Measurements from ENCODE around the gene TMEM132C. TPM values are rescaled to one million over a fixed set of nuclear protein-coding genes. Genes with fewer than 3 reads are reported as not detected.

The TMEM132C gene
- total RNA-seq, 1 donor from 2014 or later: 0.42 TPM

GRCh38 chr12:128421375-128421774 lies 154.4 kb downstream of the TMEM132C start:
- TF ChIP-seq, protein P1, sequence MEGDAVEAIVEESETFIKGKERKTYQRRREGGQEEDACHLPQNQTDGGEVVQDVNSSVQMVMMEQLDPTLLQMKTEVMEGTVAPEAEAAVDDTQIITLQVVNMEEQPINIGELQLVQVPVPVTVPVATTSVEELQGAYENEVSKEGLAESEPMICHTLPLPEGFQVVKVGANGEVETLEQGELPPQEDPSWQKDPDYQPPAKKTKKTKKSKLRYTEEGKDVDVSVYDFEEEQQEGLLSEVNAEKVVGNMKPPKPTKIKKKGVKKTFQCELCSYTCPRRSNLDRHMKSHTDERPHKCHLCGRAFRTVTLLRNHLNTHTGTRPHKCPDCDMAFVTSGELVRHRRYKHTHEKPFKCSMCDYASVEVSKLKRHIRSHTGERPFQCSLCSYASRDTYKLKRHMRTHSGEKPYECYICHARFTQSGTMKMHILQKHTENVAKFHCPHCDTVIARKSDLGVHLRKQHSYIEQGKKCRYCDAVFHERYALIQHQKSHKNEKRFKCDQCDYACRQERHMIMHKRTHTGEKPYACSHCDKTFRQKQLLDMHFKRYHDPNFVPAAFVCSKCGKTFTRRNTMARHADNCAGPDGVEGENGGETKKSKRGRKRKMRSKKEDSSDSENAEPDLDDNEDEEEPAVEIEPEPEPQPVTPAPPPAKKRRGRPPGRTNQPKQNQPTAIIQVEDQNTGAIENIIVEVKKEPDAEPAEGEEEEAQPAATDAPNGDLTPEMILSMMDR (IDR thresholded peaks at IDR 0.05; ENCODE audit: insufficient read depth, low read length, poor library complexity, severe bottlenecking): no peak
- no peak for DNase-seq (ENCODE audit: low read depth)
- Histone ChIP-seq H3K27me3 (ENCODE audit: control insufficient read depth, insufficient read depth, low read length) (no peaks in the 10 kb centered on the region), H3K4me3 (ENCODE audit: low read depth, low read length) (no peak overlapping the region), H3K36me3 (ENCODE audit: control insufficient read depth, insufficient read depth, low read length) (no peaks in the 10 kb centered on the region)

GRCh38 chr12:128423205-128423604 lies 156.2 kb downstream of the TMEM132C start:
- no peak for DNase-seq (ENCODE audit: low read depth)
- TF ChIP-seq, protein P1 (IDR thresholded peaks at IDR 0.05; ENCODE audit: insufficient read depth, low read length, poor library complexity, severe bottlenecking): no peak
- H3K27me3 ChIP-seq (ENCODE audit: control insufficient read depth, insufficient read depth, low read length): no peaks in the 10 kb centered on the region
- H3K4me3 ChIP-seq (ENCODE audit: low read depth, low read length): no peak overlapping the region
- H3K36me3 ChIP-seq (ENCODE audit: control insufficient read depth, insufficient read depth, low read length): no peaks in the 10 kb centered on the region

GRCh38 chr12:128424931-128425431 lies 158.0 kb downstream of the TMEM132C start:
- Histone ChIP-seq H3K36me3 (ENCODE audit: control insufficient read depth, insufficient read depth, low read length) (no peaks in the 10 kb centered on the region), H3K27me3 (ENCODE audit: control insufficient read depth, insufficient read depth, low read length) (no peaks in the 10 kb centered on the region), H3K4me3 (ENCODE audit: low read depth, low read length) (no peak overlapping the region)
- TF ChIP-seq, protein P1 (IDR thresholded peaks at IDR 0.05; ENCODE audit: insufficient read depth, low read length, poor library complexity, severe bottlenecking): no peak
- DNase-seq (ENCODE audit: low read depth): no peak

- no peak for DNase-seq (ENCODE audit: low read depth)
- H3K36me3 ChIP-seq (ENCODE audit: control insufficient read depth, insufficient read depth, low read length): no peaks in the 10 kb centered on the region
- no peaks in the 10 kb centered on the region for H3K27me3 ChIP-seq (ENCODE audit: control insufficient read depth, insufficient read depth, low read length)
- TF ChIP-seq, protein P1 (IDR thresholded peaks at IDR 0.05; ENCODE audit: insufficient read depth, low read length, poor library complexity, severe bottlenecking): no peak
- H3K4me3 ChIP-seq (ENCODE audit: low read depth, low read length): no peak overlapping the region
Measured at GRCh38 chr12:128425666-128426331, 158.8 kb downstream of the TMEM132C start.

DNA sequence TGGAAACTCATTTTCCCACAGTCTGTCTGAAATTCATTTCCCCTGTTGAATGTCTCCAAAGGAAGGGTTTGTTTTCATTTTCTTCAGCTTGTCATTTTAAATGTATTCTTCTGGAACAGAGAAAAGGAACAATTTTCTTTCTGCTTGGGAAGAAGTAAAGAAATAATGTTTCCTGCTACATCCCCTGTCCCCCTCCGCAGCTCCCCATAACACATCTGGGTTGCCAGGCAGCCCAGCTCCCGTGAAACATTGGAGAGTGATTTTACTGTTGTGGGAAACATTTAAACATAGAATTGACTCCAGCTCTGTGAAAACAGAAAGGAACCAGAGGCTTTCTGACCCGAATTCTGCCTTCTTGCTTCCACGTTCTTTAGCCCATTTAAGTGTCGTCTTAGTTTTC lies 159.5 kb downstream of the TMEM132C start:
- Histone ChIP-seq H3K36me3 (ENCODE audit: control insufficient read depth, insufficient read depth, low read length) (no peaks in the 10 kb centered on the region), H3K27me3 (ENCODE audit: control insufficient read depth, insufficient read depth, low read length) (no peaks in the 10 kb centered on the region), H3K4me3 (ENCODE audit: low read depth, low read length) (no peak overlapping the region)
- TF ChIP-seq, protein P1 (IDR thresholded peaks at IDR 0.05; ENCODE audit: insufficient read depth, low read length, poor library complexity, severe bottlenecking): no peak
- DNase-seq (ENCODE audit: low read depth): no peak

DNA sequence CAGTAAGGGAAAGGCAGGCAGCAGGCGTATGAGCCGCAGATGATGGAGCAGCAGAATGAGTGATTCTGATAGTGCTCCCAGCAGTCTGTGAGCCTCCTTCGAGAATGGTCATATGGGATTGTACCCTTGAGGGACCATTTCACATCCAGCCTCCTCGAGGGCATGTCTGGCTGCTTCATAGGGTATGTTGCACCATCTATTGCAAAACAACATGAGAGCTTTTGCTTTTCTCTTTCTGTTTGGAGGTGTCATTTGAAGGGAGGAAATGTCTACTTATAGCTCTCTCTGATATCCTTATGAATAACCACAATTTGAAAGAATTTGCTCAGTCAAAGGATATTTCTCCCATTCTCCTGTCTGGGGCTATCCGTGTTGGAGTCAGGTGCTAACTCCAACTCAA lies 172.8 kb downstream of the TMEM132C start:
- TF ChIP-seq, protein P1 (IDR thresholded peaks at IDR 0.05; ENCODE audit: insufficient read depth, low read length, poor library complexity, severe bottlenecking): no peak
- H3K4me3 ChIP-seq (ENCODE audit: low read depth, low read length): no peak overlapping the region
- H3K27me3 ChIP-seq (ENCODE audit: control insufficient read depth, insufficient read depth, low read length): no peaks in the 10 kb centered on the region
- no peak for DNase-seq (ENCODE audit: low read depth)
- no peaks in the 10 kb centered on the region for H3K36me3 ChIP-seq (ENCODE audit: control insufficient read depth, insufficient read depth, low read length)
